GM18505 (cell line): ENCODE results near the gene PTMS.

ENCODE experiments used
- ATAC-seq: cut with Tn5 transposase; IDR thresholded peaks from one replicate; pipeline ENCODE4 v1.9.1; 2021; ENCODE audit not compliant: unreplicated experiment
- POLR2A ChIP-seq: IDR thresholded peaks from 4 replicates; pipeline ENCODE4 v1.6.1; 2011; ENCODE audit warnings: borderline replicate concordance; ENCODE audit not compliant: insufficient read depth, insufficient read length; ENCODE audit errors: extremely low read depth

The PTMS gene

GRCh38 chr12:6779708-6780432 is 13.7 kb downstream of the PTMS start:
- no peak for TF ChIP-seq POLR2A

GRCh38 chr12:6780573-6780972 is 14.4 kb downstream of the PTMS start:
- no peak for TF ChIP-seq POLR2A
- ATAC-seq: no peak

More at GRCh38 chr12:6779708-6780432, 13.7 kb downstream of the PTMS start:
- ATAC-seq: no peak

GRCh38 chr12:6782119-6782518 is 16.0 kb downstream of the PTMS start:
- TF ChIP-seq POLR2A: no peak
- ATAC-seq: no peak

GRCh38 chr12:6782850-6783566 is 16.8 kb downstream of the PTMS start:
- TF ChIP-seq POLR2A: no peak

GRCh38 chr12:6783828-6784227 is 17.7 kb downstream of the PTMS start:
- ATAC-seq: no peak
- no peak for TF ChIP-seq POLR2A

More at GRCh38 chr12:6782850-6783566, 16.8 kb downstream of the PTMS start:
- ATAC-seq: no peak

GRCh38 chr12:6784296-6784695 is 18.1 kb downstream of the PTMS start:
- ATAC-seq: no peak
- TF ChIP-seq POLR2A: no peak

GRCh38 chr12:6784761-6785160 is 18.6 kb downstream of the PTMS start:
- TF ChIP-seq POLR2A: no peak
- no peak for ATAC-seq

GRCh38 chr12:6786416-6787094 is 20.4 kb downstream of the PTMS start:
- ATAC-seq: no peak
- TF ChIP-seq POLR2A: no peak

GRCh38 chr12:6787309-6787708 is 21.1 kb downstream of the PTMS start:
- no peak for TF ChIP-seq POLR2A

DNA sequence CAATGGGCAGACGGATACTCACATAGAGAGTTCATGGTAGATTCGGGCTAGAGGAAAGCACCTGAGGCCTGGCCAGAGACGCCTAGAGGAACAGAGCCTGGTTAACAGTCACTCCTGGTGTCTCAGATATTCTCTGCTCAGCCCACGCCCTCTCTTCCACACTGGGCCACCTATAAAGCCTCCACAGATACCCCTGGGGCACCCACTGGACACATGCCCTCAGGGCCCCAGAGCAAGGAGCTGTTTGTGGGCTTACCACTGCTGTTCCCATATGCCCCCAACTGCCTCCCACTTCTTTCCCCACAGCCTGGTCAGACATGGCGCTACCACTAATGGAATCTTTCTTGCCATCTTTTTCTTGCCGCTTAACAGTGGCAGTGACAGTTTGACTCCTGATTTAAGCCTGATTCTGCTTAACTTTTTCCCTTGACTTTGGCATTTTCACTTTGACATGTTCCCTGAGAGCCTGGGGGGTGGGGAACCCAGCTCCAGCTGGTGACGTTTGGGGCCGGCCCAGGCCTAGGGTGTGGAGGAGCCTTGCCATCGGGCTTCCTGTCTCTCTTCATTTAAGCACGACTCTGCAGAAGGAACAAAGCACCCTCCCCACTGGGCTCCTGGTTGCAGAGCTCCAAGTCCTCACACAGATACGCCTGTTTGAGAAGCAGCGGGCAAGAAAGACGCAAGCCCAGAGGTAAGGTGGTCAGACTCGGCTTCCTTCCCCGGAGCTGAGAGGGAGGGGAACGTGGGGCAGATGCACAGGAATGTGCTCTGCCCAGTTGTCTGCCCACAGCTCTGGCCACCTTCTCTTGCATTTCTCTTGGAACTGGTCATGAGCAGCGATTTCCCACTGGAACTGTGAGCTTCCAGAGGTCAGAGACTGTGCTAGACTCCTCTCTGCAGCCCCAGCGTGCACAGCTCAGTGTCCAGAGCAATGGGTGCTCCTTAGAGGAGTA is 23.1 kb downstream of the PTMS start, which contains the start of gene CD4:
TSS of gene CD4 (plus strand) at position 557 of the 953 bp plus-strand sequence. CDS start 10,611 bp downstream, outside the sequence.
- no peak for TF ChIP-seq POLR2A
- ATAC-seq: no peak

More at GRCh38 chr12:6787309-6787708, 21.1 kb downstream of the PTMS start:
- no peak for ATAC-seq

GRCh38 chr12:6790496-6791150 is 24.5 kb downstream of the PTMS start:
- no peak for ATAC-seq
- TF ChIP-seq POLR2A: no peak

GRCh38 chr12:6791931-6792520 is 25.9 kb downstream of the PTMS start:
- ATAC-seq: no peak
- TF ChIP-seq POLR2A: no peak
